ENCODE data around the gene SLC7A6. TPM values are rescaled to one million over a fixed set of nuclear protein-coding genes. Genes with fewer than 3 reads are reported as not detected.

The SLC7A6 gene
- total and polyA plus RNA-seq, 2 of the 8 experiments (the other 6 are each of a cell fraction or from before 2014, with no cell fraction given) = 28.0 to 37.8 TPM

GRCh38 chr16:68237243-68238028, 26.9 kb upstream of the SLC7A6 start (continued):
- TF ChIP-seq, protein P1, sequence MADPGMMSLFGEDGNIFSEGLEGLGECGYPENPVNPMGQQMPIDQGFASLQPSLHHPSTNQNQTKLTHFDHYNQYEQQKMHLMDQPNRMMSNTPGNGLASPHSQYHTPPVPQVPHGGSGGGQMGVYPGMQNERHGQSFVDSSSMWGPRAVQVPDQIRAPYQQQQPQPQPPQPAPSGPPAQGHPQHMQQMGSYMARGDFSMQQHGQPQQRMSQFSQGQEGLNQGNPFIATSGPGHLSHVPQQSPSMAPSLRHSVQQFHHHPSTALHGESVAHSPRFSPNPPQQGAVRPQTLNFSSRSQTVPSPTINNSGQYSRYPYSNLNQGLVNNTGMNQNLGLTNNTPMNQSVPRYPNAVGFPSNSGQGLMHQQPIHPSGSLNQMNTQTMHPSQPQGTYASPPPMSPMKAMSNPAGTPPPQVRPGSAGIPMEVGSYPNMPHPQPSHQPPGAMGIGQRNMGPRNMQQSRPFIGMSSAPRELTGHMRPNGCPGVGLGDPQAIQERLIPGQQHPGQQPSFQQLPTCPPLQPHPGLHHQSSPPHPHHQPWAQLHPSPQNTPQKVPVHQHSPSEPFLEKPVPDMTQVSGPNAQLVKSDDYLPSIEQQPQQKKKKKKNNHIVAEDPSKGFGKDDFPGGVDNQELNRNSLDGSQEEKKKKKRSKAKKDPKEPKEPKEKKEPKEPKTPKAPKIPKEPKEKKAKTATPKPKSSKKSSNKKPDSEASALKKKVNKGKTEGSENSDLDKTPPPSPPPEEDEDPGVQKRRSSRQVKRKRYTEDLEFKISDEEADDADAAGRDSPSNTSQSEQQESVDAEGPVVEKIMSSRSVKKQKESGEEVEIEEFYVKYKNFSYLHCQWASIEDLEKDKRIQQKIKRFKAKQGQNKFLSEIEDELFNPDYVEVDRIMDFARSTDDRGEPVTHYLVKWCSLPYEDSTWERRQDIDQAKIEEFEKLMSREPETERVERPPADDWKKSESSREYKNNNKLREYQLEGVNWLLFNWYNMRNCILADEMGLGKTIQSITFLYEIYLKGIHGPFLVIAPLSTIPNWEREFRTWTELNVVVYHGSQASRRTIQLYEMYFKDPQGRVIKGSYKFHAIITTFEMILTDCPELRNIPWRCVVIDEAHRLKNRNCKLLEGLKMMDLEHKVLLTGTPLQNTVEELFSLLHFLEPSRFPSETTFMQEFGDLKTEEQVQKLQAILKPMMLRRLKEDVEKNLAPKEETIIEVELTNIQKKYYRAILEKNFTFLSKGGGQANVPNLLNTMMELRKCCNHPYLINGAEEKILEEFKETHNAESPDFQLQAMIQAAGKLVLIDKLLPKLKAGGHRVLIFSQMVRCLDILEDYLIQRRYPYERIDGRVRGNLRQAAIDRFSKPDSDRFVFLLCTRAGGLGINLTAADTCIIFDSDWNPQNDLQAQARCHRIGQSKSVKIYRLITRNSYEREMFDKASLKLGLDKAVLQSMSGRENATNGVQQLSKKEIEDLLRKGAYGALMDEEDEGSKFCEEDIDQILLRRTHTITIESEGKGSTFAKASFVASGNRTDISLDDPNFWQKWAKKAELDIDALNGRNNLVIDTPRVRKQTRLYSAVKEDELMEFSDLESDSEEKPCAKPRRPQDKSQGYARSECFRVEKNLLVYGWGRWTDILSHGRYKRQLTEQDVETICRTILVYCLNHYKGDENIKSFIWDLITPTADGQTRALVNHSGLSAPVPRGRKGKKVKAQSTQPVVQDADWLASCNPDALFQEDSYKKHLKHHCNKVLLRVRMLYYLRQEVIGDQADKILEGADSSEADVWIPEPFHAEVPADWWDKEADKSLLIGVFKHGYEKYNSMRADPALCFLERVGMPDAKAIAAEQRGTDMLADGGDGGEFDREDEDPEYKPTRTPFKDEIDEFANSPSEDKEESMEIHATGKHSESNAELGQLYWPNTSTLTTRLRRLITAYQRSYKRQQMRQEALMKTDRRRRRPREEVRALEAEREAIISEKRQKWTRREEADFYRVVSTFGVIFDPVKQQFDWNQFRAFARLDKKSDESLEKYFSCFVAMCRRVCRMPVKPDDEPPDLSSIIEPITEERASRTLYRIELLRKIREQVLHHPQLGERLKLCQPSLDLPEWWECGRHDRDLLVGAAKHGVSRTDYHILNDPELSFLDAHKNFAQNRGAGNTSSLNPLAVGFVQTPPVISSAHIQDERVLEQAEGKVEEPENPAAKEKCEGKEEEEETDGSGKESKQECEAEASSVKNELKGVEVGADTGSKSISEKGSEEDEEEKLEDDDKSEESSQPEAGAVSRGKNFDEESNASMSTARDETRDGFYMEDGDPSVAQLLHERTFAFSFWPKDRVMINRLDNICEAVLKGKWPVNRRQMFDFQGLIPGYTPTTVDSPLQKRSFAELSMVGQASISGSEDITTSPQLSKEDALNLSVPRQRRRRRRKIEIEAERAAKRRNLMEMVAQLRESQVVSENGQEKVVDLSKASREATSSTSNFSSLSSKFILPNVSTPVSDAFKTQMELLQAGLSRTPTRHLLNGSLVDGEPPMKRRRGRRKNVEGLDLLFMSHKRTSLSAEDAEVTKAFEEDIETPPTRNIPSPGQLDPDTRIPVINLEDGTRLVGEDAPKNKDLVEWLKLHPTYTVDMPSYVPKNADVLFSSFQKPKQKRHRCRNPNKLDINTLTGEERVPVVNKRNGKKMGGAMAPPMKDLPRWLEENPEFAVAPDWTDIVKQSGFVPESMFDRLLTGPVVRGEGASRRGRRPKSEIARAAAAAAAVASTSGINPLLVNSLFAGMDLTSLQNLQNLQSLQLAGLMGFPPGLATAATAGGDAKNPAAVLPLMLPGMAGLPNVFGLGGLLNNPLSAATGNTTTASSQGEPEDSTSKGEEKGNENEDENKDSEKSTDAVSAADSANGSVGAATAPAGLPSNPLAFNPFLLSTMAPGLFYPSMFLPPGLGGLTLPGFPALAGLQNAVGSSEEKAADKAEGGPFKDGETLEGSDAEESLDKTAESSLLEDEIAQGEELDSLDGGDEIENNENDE (IDR thresholded peaks at IDR 0.05; ENCODE audit: insufficient replicate concordance, low read length) = no peak
- TF ChIP-seq YY1 (IDR thresholded peaks at IDR 0.05; ENCODE audit: low read depth, low read length) (no peak), BRCA1 (IDR thresholded peaks at IDR 0.05; ENCODE audit: low read depth, low read length) (no peak), CEBPB (IDR thresholded peaks at IDR 0.05; ENCODE audit: low read depth, low read length) (no peak), RAD21 (IDR thresholded peaks at IDR 0.05 in 1 of 2, conservative IDR thresholded peaks at IDR 0.05 in 1 of 2; ENCODE audit: low read depth in 2 of 2, low read length in 2 of 2) (no peak), CHD2 (IDR thresholded peaks at IDR 0.05; ENCODE audit: low read length) (no peak), RXRA (IDR thresholded peaks at IDR 0.05; ENCODE audit: insufficient read depth, low read depth, low read length) (no peak), SIRT6 (IDR thresholded peaks at IDR 0.05; ENCODE audit: low read length) (no peak), EGR1 (IDR thresholded peaks at IDR 0.05; ENCODE audit: borderline replicate concordance, low read depth, low read length) (peak; percentile 6; the same call in 1 of the 2 replicates), GTF2F1 (IDR thresholded peaks at IDR 0.05; ENCODE audit: borderline replicate concordance, low read depth, low read length) (no peak)
